ENCODE data around the gene PITPNC1. TPM values are rescaled to one million over a fixed set of nuclear protein-coding genes. Genes with fewer than 3 reads are reported as not detected.
"Not testable (repeated sequence)": the region's sequence is repeated elsewhere in the genome, so short reads cannot be mapped to it uniquely, and the experiment has no call there.

The PITPNC1 gene
- total RNA-seq, 1 donor from 2014 or later, result 18.4 TPM

DNA sequence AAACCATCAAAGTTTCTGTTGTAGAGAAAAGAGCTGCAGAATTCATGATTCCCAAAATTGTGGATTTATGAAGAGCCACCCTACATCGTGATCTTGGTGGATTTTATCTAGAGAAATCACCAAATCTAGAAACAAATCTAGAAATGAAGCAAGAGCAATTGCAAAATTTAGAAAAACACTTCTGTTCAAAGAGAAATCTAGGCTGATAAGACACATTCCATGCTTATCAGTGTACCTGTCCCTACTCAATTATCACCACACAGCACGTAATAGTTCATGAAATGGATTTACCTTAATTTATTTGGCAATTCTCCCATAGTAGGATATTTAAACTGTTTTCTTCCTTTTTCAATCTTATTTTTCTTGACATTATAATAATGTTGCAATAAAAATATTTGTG lies 246.7 kb downstream of the PITPNC1 start:
- TF ChIP-seq, protein P1, sequence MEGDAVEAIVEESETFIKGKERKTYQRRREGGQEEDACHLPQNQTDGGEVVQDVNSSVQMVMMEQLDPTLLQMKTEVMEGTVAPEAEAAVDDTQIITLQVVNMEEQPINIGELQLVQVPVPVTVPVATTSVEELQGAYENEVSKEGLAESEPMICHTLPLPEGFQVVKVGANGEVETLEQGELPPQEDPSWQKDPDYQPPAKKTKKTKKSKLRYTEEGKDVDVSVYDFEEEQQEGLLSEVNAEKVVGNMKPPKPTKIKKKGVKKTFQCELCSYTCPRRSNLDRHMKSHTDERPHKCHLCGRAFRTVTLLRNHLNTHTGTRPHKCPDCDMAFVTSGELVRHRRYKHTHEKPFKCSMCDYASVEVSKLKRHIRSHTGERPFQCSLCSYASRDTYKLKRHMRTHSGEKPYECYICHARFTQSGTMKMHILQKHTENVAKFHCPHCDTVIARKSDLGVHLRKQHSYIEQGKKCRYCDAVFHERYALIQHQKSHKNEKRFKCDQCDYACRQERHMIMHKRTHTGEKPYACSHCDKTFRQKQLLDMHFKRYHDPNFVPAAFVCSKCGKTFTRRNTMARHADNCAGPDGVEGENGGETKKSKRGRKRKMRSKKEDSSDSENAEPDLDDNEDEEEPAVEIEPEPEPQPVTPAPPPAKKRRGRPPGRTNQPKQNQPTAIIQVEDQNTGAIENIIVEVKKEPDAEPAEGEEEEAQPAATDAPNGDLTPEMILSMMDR (conservative IDR thresholded peaks at IDR 0.05; ENCODE audit: low read depth, low read length), result no peak
- no peak for DNase-seq (ENCODE audit: low read depth)
- H3K4me3 ChIP-seq (ENCODE audit: low read depth, low read length), result no peak overlapping the region

DNA sequence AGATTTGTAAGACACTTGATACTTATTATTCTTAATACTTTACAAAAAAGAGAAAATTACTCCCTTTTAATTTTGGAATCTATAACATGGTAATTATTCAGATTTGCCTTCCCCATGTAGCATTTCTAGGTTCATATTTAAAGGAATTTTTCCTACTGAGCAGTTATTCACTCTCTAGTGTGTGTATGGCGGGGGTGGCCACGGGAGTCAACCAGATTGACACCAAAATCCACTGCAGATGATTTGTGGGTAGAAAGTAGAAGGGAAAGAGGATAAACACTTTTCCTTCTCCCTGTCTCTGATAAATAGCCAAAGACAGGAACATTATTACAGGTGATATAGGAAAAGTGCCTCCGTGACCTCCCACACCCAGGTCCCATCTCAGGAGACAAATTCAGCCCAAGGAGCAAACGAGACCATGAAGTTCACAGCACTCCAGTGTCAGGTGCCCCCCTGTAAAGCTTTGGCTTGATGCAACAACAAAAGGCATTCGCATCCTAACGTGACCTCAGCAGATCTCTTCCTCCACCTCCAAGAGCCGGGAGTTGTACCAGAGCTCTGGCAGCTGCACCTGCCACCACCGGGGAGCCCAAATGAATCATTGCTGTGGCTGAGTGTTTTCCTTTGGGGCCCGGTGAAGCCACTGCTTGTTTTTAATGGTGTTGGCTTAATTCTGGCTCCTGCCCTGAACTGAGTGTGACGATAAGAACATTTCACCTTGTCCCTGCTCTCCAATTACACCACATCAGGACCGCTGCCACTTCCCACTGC lies 248.0 kb downstream of the PITPNC1 start:
- H3K4me3 ChIP-seq (ENCODE audit: low read depth, low read length), result no peak overlapping the region
- no peak for DNase-seq (ENCODE audit: low read depth)
- TF ChIP-seq, protein P1 (conservative IDR thresholded peaks at IDR 0.05; ENCODE audit: low read depth, low read length), result no peak

DNA sequence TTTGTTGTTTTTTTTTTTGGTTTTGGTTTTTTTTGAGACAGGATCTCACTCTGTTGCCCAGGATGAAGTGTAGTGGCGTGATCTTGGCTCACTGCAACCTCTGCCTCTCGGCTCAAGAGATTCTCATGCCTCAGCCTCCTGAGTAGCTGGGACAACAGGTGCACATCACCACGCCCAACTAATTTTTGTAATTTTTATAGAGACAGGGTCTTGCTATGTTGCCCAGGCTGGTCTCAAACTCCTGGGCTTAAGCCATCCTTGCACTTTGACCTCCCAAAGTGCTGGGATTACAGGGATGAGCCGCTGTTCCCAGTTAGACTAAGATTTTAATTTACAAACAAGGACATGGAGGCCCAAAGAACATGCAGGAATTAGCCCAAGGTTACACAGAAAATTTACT lies 248.9 kb downstream of the PITPNC1 start:
- TF ChIP-seq, protein P1 (conservative IDR thresholded peaks at IDR 0.05; ENCODE audit: low read depth, low read length), result no peak
- H3K4me3 ChIP-seq (ENCODE audit: low read depth, low read length), result no peak overlapping the region
- no peak for DNase-seq (ENCODE audit: low read depth)

DNA sequence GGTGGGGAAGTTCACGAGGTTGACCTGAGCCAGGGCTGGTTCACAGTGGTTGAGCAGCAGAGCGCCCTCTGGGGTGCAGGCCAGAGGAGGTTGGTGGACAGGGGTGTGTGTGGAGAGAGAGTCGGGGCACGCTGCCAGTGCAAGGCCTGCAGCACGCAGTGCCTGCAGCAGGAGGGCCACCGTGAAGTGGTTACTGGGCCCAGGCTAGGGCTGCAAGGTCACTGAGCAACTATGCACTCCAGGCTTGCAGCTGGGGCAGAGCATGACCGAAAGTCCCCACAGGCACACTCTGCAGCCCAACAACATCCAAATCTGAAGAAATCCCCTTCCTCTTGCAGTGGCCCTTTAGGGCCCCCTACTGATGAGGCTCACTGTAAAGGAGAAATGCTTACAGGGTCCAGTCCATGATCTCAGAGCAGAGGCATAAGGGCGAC lies 251.5 kb downstream of the PITPNC1 start:
- no peak overlapping the region for H3K4me3 ChIP-seq (ENCODE audit: low read depth, low read length)
- DNase-seq (ENCODE audit: low read depth), result no peak
- TF ChIP-seq, protein P1 (conservative IDR thresholded peaks at IDR 0.05; ENCODE audit: low read depth, low read length), result peak; percentile 48

DNA sequence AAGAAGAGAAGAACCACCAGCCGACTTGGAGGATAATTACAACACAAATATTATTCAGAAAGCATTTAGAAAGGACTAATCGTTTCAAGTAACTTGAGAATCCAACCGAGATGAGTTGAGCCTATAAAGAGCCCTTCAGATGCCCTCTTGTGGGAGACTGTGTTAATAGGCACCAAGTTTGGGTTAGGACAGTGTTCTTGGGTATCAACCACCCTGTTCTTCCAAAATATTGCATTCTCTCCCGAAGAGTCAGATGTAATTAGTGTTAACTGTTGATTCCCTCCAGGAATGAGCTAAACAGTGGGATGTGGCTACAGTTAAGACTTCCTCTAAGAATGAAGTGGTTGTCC lies 252.9 kb downstream of the PITPNC1 start:
- H3K4me3 ChIP-seq (ENCODE audit: low read depth, low read length), result no peak overlapping the region
- DNase-seq (ENCODE audit: low read depth), result no peak
- TF ChIP-seq, protein P1 (conservative IDR thresholded peaks at IDR 0.05; ENCODE audit: low read depth, low read length), result peak; percentile 53

DNA sequence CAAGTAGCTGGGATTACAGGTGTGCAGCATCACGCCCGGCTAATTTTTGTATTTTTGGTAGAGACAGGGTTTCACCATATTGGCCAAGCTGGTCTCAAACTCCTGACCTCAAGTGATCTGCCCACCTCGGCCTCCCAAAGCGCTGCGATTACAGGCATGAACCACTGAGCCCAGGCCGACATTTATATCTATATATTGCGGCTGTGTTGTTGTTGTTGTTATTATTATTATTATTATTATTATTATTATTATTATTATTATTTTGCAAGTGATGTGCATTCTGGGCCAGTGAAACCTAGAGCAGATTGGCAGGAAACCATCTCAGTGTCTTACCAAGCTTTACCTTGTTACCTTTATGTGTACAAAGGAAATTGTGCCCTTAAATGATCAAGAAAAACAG lies 253.8 kb downstream of the PITPNC1 start:
- H3K4me3 ChIP-seq (ENCODE audit: low read depth, low read length); DNase-seq (ENCODE audit: low read depth): not testable (repeated sequence)

DNA sequence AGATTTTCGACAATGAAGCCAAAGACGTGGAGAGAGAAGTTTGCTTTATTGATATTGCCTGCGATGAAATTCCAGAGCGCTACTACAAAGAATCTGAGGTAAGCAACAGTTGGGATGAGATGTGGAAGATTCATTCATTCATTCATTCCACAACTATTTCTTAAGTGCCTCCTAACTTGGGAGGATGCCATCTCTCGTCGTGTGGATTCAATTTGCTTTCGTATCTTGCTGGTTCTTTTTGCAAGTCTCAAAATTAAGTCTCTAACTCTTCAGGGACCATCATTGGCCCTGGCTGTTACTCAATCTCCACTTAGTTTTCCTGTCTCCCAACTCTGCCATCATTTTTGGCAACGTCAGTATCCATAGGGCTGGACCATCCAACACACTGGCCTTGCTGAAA lies 255.1 kb downstream of the PITPNC1 start:
- TF ChIP-seq, protein P1 (conservative IDR thresholded peaks at IDR 0.05; ENCODE audit: low read depth, low read length), result no peak
- DNase-seq (ENCODE audit: low read depth), result no peak
- H3K4me3 ChIP-seq (ENCODE audit: low read depth, low read length), result no peak overlapping the region
